Right forelimb (tissue), 1 donor: ENCODE measurements around the gene ANK3.
A peak's percentile ranks its signal among the peaks of the same experiment; 100 is the strongest.

Experiments used
- DNase-seq: peaks from one replicate; pipeline ENCODE4 v3.0.0-alpha.2; 2018

Gene ANK3

GRCh38 chr10:60169111-60169510, 220.6 kb downstream of the ANK3 start:
- DNase-seq = no peak

GRCh38 chr10:60167050-60167449, 222.6 kb downstream of the ANK3 start:
- no peak for DNase-seq

GRCh38 chr10:60163786-60164185, 225.9 kb downstream of the ANK3 start:
- DNase-seq = no peak

- DNase-seq = no peak
Observed at GRCh38 chr10:60162631-60163030, 227.0 kb downstream of the ANK3 start.

GRCh38 chr10:60155943-60156683, 233.6 kb downstream of the ANK3 start:
- no peak for DNase-seq

- no peak for DNase-seq
Observed at GRCh38 chr10:60155099-60155877, 234.4 kb downstream of the ANK3 start.

- DNase-seq = no peak
Observed at GRCh38 chr10:60149003-60149402, 240.7 kb downstream of the ANK3 start.

- DNase-seq = no peak
Observed at GRCh38 chr10:60148266-60148840, 241.3 kb downstream of the ANK3 start.

- no peak for DNase-seq
Observed at GRCh38 chr10:60147576-60148265, 242.0 kb downstream of the ANK3 start.

GRCh38 chr10:60147025-60147424, 242.7 kb downstream of the ANK3 start:
- DNase-seq = no peak

GRCh38 chr10:60144099-60144498, 245.6 kb downstream of the ANK3 start:
- no peak for DNase-seq

- DNase-seq = no peak
Observed at GRCh38 chr10:60142736-60143135, 246.9 kb downstream of the ANK3 start.

GRCh38 chr10:60141896-60142559, 247.6 kb downstream of the ANK3 start:
- DNase-seq = no peak

GRCh38 chr10:60140651-60141632, 248.7 kb downstream of the ANK3 start:
- DNase-seq = peak; percentile 47

GRCh38 chr10:60139798-60140566, 249.7 kb downstream of the ANK3 start:
- DNase-seq = peak; percentile 49

GRCh38 chr10:60139290-60139689, 250.4 kb downstream of the ANK3 start:
- DNase-seq = no peak

- no peak for DNase-seq
Observed at GRCh38 chr10:60138842-60139241, 250.8 kb downstream of the ANK3 start.

GRCh38 chr10:60138026-60138425, 251.6 kb downstream of the ANK3 start:
- DNase-seq = no peak

- no peak for DNase-seq
Observed at GRCh38 chr10:60137292-60137992, 252.2 kb downstream of the ANK3 start.

- no peak for DNase-seq
Observed at GRCh38 chr10:60135020-60135419, 254.7 kb downstream of the ANK3 start.
